Neural crest cell (in vitro differentiated cells): ENCODE results near the gene SLC2A5. TPM values are rescaled to one million over a fixed set of nuclear protein-coding genes. Genes with fewer than 3 reads are reported as not detected.

Experiments
- DNase-seq: peaks from one replicate; pipeline ENCODE4 v3.0.0; 2021; ENCODE audit warnings: low read depth, mixed read lengths, low spot score
- H3K27ac Mint-ChIP-seq: one replicate; pipeline ENCODE4 v1.8.0; 2021; ENCODE audit warnings: mild to moderate bottlenecking, mixed read lengths; ENCODE audit not compliant: unreplicated experiment
- H3K27me3 Mint-ChIP-seq: 2 replicates; pipeline ENCODE4 v1.8.0; 2021; ENCODE audit warnings: low read depth, mild to moderate bottlenecking, mixed read lengths
- H3K36me3 Mint-ChIP-seq: 2 replicates; pipeline ENCODE4 v1.8.0; 2021; ENCODE audit warnings: low read depth, mild to moderate bottlenecking, mixed read lengths
- H3K4me1 Mint-ChIP-seq: 2 replicates; pipeline ENCODE4 v1.8.0; 2021; ENCODE audit warnings: mixed read lengths
- H3K4me3 Mint-ChIP-seq: one replicate; pipeline ENCODE4 v1.8.0; 2021; ENCODE audit warnings: mild to moderate bottlenecking, mixed read lengths
- H3K9me3 Mint-ChIP-seq: 2 replicates; pipeline ENCODE4 v1.8.0; 2021; ENCODE audit warnings: mixed read lengths
- CTCF ChIP-seq: fragments of 200-600 bp; sonication (generic); conservative IDR thresholded peaks from 2 replicates; pipeline ENCODE4 v1.5.0; 2021; ENCODE audit warnings: antibody characterized with exemption, mild to moderate bottlenecking
- total RNA-seq: library from RNA; stranded (reverse); gene quantifications from 2 replicates; pipeline ENCODE4 v1.2.1, GENCODE V29; 2021

SLC2A5 gene
- total RNA-seq, 1 donor from 2014 or later, result not detected

GRCh38 chr1:8992936-8993687 is 76.3 kb downstream of the SLC2A5 start:
- Mint-ChIP-seq H3K4me1 (peaks cover under 1% of the 10 kb centered on the region), H3K27ac (no peak overlapping the region), H3K36me3 (no peaks in the 10 kb centered on the region), H3K27me3 (no peaks in the 10 kb centered on the region), H3K9me3 (no peaks in the 10 kb centered on the region), H3K4me3 (no peak overlapping the region)
- TF ChIP-seq CTCF, result peak; percentile 33
- DNase-seq, result no peak

GRCh38 chr1:8989821-8990220 is 79.6 kb downstream of the SLC2A5 start:
- H3K9me3 Mint-ChIP-seq, result no peaks in the 10 kb centered on the region
- no peaks in the 10 kb centered on the region for H3K36me3 Mint-ChIP-seq
- H3K4me1 Mint-ChIP-seq, result peaks cover 5% of the 10 kb centered on the region
- no peak for TF ChIP-seq CTCF
- no peak overlapping the region for H3K4me3 Mint-ChIP-seq
- H3K27ac Mint-ChIP-seq, result no peak overlapping the region
- no peaks in the 10 kb centered on the region for H3K27me3 Mint-ChIP-seq
- no peak for DNase-seq

GRCh38 chr1:8989061-8989460 is 80.4 kb downstream of the SLC2A5 start:
- no peak for DNase-seq
- Mint-ChIP-seq H3K27me3 (no peaks in the 10 kb centered on the region), H3K4me1 (peaks cover 5% of the 10 kb centered on the region), H3K4me3 (no peak overlapping the region), H3K9me3 (no peaks in the 10 kb centered on the region), H3K36me3 (no peaks in the 10 kb centered on the region), H3K27ac (no peak overlapping the region)
- no peak for TF ChIP-seq CTCF

GRCh38 chr1:8988618-8988967 is 80.8 kb downstream of the SLC2A5 start:
- H3K36me3 Mint-ChIP-seq, result no peaks in the 10 kb centered on the region
- H3K4me1 Mint-ChIP-seq, result peaks cover 5% of the 10 kb centered on the region
- no peak for TF ChIP-seq CTCF
- H3K27me3 Mint-ChIP-seq, result no peaks in the 10 kb centered on the region
- no peak overlapping the region for H3K27ac Mint-ChIP-seq
- no peaks in the 10 kb centered on the region for H3K9me3 Mint-ChIP-seq
- no peak for DNase-seq
- no peak overlapping the region for H3K4me3 Mint-ChIP-seq

- peak; percentile 78 for DNase-seq
- H3K9me3 Mint-ChIP-seq, result no peaks in the 10 kb centered on the region
- no peaks in the 10 kb centered on the region for H3K27me3 Mint-ChIP-seq
- no peak overlapping the region for H3K27ac Mint-ChIP-seq
- TF ChIP-seq CTCF, result peak; percentile 94
- H3K4me1 Mint-ChIP-seq, result peaks cover 5% of the 10 kb centered on the region
- H3K4me3 Mint-ChIP-seq, result no peak overlapping the region
- no peaks in the 10 kb centered on the region for H3K36me3 Mint-ChIP-seq
These were observed 81.4 kb downstream of the SLC2A5 start for GRCh38 chr1:8987881-8988617.
